Astrocyte of the spinal cord (primary cell): ENCODE data around the gene EXOC3L2.
"Not testable (repeated sequence)": the region's sequence is repeated elsewhere in the genome, so short reads cannot be mapped to it uniquely, and the experiment has no call there.

Source experiments
- DNase-seq: peaks from one replicate; pipeline ENCODE4 v3.0.0; 2011; ENCODE audit warnings: low read depth, low spot score
- H3K4me3 ChIP-seq: 2 replicates; pipeline ENCODE4 v1.5.1; 2011; ENCODE audit warnings: low read depth, mild to moderate bottlenecking, low read length, moderate library complexity
- CTCF ChIP-seq: IDR thresholded peaks from 2 replicates; pipeline ENCODE4 v1.5.1; 2012; ENCODE audit warnings: low read depth, mild to moderate bottlenecking, low read length, inconsistent platforms
- in situ Hi-C: cut with HindIII; loops from 2 replicates; pipeline ENCODE4 v1.10.0; 2017; ENCODE audit warnings: low sequenced_read_pairs

The EXOC3L2 gene

GRCh38 chr19:45271735-45272108, 26.5 kb upstream of the EXOC3L2 start:
- H3K4me3 ChIP-seq: no peak overlapping the region
- no peak for DNase-seq
- in situ Hi-C loops: no loop called here
- TF ChIP-seq CTCF: no peak

- no peak for DNase-seq
- no peak for TF ChIP-seq CTCF
- in situ Hi-C loops: no loop called here
- H3K4me3 ChIP-seq: no peak overlapping the region
Observed at GRCh38 chr19:45271098-45271734, 26.0 kb upstream of the EXOC3L2 start.

GRCh38 chr19:45269939-45270338, 24.7 kb upstream of the EXOC3L2 start:
- in situ Hi-C loops, DNase-seq, H3K4me3 ChIP-seq: not testable (repeated sequence)

GRCh38 chr19:45267296-45267695, 22.1 kb upstream of the EXOC3L2 start:
- no peak overlapping the region for H3K4me3 ChIP-seq
- in situ Hi-C loops: no loop called here
- TF ChIP-seq CTCF: no peak
- DNase-seq: no peak

GRCh38 chr19:45265375-45265774, 20.2 kb upstream of the EXOC3L2 start:
- H3K4me3 ChIP-seq: no peak overlapping the region
- in situ Hi-C loops: no loop called here
- TF ChIP-seq CTCF: no peak
- DNase-seq: no peak

GRCh38 chr19:45264781-45265317, 19.6 kb upstream of the EXOC3L2 start:
- no peak overlapping the region for H3K4me3 ChIP-seq
- no peak for TF ChIP-seq CTCF
- DNase-seq: no peak
- in situ Hi-C loops: no loop called here

GRCh38 chr19:45263013-45263412, 17.8 kb upstream of the EXOC3L2 start:
- in situ Hi-C loops: no loop called here
- no peak for DNase-seq
- no peak overlapping the region for H3K4me3 ChIP-seq
- no peak for TF ChIP-seq CTCF
